ENCODE data around the gene LRRC37A. TPM values are rescaled to one million over a fixed set of nuclear protein-coding genes. Genes with fewer than 3 reads are reported as not detected.
"Not testable (repeated sequence)": the region's sequence is repeated elsewhere in the genome, so short reads cannot be mapped to it uniquely, and the experiment has no call there.

LRRC37A gene
- total RNA-seq, 1 experiment from 2014 or later = 1.3 TPM

DNA sequence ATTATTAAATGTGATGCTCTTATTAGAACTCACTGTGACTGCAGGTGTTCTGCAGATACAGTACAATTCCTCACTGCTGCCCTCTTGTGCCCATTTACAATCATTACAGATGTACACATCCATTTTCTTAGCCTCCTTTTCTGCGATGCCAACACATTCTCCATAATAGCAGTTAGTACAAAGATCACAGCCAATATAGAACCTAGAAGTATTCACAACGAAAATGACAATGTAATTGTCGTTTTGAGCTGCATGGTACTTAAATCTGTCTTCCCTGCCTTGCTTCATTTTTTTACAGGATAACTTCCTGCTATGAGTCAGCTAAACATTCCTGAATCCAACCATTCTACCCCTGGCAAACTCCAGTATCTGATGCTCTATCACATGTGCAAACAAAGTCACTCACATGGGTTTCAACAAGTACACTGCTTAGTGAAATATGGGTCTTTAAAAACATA lies 8.1 kb upstream of the LRRC37A start:
- CTCF ChIA-PET; intact Hi-C loops (cut with micrococcal nuclease; ENCODE audit: unreplicated experiment): not testable (repeated sequence)

DNA sequence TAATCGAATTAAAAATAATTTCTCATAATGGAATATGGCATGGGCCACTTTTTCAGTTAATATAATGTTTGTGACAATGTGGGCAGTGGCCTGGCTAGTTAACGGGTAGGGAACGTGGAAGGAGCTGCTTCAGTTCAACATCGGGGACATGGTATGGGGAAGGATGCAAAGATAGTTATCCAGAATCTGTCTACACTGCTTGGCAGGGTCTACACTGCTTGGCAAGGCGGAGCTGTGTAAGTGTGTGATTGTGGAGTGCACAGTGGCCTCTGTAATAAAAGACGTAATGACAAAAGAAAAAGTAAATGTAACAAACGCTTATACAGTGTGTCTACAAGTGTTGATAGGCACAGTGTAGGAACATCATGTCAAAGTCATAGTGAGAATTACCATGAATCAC lies 7.3 kb upstream of the LRRC37A start:
- BruUV-seq (replicated peaks); H3K4me3 ChIP-seq; H3K9me2 ChIP-seq (ENCODE audit: insufficient read depth); CTCF ChIA-PET; H3K27me3 ChIP-seq (ENCODE audit: insufficient read depth, low read depth); intact Hi-C loops (cut with micrococcal nuclease; ENCODE audit: unreplicated experiment); H3K36me3 ChIP-seq (ENCODE audit: low read depth); H3K79me2 ChIP-seq (ENCODE audit: low read depth); H2AFZ ChIP-seq; H4K20me1 ChIP-seq (ENCODE audit: insufficient read depth); DNase-seq; H3K9me3 ChIP-seq (ENCODE audit: insufficient read depth, low read depth); POLR2A ChIA-PET (ENCODE audit: unreplicated experiment): not testable (repeated sequence)
- Histone ChIP-seq H3K4me1 (replicated peaks; ENCODE audit: insufficient read depth) (peaks cover 35% of the 10 kb centered on the region), H3F3A (ENCODE audit: insufficient read depth, low read depth) (peaks cover 24% of the 10 kb centered on the region), H3K4me2 (peak overlapping the region; percentile 45; the same call in 1 of the 2 replicates), H3K27ac (peak overlapping the region; percentile 64)

More for the DNA sequence above, 8.1 kb upstream of the LRRC37A start:
- BruUV-seq (replicated peaks); H3K9me2 ChIP-seq (ENCODE audit: insufficient read depth); H3K27me3 ChIP-seq (ENCODE audit: insufficient read depth, low read depth); H3K9me3 ChIP-seq (ENCODE audit: insufficient read depth, low read depth); H2AFZ ChIP-seq; H4K20me1 ChIP-seq (ENCODE audit: insufficient read depth); H3K79me2 ChIP-seq (ENCODE audit: low read depth); H3K4me3 ChIP-seq; H3K36me3 ChIP-seq (ENCODE audit: low read depth): not testable (repeated sequence)
- H3K4me1 ChIP-seq (replicated peaks; ENCODE audit: insufficient read depth) = peaks cover 35% of the 10 kb centered on the region
- peak overlapping the region; percentile 45 for H3K4me2 ChIP-seq
- TF ChIP-seq, protein P1, sequence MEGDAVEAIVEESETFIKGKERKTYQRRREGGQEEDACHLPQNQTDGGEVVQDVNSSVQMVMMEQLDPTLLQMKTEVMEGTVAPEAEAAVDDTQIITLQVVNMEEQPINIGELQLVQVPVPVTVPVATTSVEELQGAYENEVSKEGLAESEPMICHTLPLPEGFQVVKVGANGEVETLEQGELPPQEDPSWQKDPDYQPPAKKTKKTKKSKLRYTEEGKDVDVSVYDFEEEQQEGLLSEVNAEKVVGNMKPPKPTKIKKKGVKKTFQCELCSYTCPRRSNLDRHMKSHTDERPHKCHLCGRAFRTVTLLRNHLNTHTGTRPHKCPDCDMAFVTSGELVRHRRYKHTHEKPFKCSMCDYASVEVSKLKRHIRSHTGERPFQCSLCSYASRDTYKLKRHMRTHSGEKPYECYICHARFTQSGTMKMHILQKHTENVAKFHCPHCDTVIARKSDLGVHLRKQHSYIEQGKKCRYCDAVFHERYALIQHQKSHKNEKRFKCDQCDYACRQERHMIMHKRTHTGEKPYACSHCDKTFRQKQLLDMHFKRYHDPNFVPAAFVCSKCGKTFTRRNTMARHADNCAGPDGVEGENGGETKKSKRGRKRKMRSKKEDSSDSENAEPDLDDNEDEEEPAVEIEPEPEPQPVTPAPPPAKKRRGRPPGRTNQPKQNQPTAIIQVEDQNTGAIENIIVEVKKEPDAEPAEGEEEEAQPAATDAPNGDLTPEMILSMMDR (conservative IDR thresholded peaks at IDR 0.05) = peak; percentile 99
- peak overlapping the region; percentile 64 for H3K27ac ChIP-seq
- POLR2A ChIA-PET (ENCODE audit: unreplicated experiment) = interaction anchor here (0.5 kb wide), 1 partner anchor 23 kb away, joined by 14 read pairs; no protein-coding TSS in a partner anchor
- DNase-seq = peak; percentile 29 to 93
- H3F3A ChIP-seq (ENCODE audit: insufficient read depth, low read depth) = peaks cover 24% of the 10 kb centered on the region

DNA sequence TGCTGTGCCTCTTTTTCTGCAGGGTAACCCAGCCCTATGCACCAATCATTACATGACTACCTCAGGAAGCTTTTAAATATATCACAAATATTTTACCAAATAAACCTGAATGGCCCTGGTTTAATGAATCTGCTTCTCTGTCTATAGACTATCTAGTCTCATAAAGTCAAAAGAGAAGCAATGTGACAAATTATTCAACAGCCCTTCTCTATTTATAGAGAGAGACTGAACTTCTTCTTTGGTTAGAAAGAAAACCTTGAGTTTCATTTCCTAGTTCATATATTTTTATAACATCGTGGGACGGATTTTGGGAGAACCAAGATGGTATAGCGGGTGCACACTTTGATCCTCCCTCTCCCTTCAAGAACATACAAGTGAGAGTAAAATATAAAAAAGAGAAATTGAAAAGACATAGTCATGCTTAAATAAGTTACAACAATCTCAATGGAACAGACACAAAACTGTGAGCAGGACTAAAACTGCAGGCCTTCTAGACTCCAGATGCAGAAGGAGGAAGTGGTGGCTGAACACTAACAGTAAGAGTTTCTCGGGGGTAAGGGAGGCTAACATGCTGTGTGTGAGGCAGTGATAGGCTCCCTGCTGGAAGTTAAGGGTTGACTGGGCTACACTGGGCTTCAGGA lies 3.9 kb upstream of the LRRC37A start:
- H3K4me3 ChIP-seq; H3K4me2 ChIP-seq; H3K36me3 ChIP-seq (ENCODE audit: low read depth); H2AFZ ChIP-seq; POLR2A ChIA-PET (ENCODE audit: unreplicated experiment); BruUV-seq (replicated peaks); CTCF ChIA-PET; H3K9me2 ChIP-seq (ENCODE audit: insufficient read depth); intact Hi-C loops (cut with micrococcal nuclease; ENCODE audit: unreplicated experiment); H3K27ac ChIP-seq; H4K20me1 ChIP-seq (ENCODE audit: insufficient read depth); H3K79me2 ChIP-seq (ENCODE audit: low read depth); H3K9me3 ChIP-seq (ENCODE audit: insufficient read depth, low read depth); DNase-seq; H3K27me3 ChIP-seq (ENCODE audit: insufficient read depth, low read depth): not testable (repeated sequence)
- Histone ChIP-seq H3K4me1 (replicated peaks; ENCODE audit: insufficient read depth) (peaks cover 17% of the 10 kb centered on the region), H3F3A (ENCODE audit: insufficient read depth, low read depth) (peaks cover 14% of the 10 kb centered on the region; the same call in 1 of the 2 replicates)

DNA sequence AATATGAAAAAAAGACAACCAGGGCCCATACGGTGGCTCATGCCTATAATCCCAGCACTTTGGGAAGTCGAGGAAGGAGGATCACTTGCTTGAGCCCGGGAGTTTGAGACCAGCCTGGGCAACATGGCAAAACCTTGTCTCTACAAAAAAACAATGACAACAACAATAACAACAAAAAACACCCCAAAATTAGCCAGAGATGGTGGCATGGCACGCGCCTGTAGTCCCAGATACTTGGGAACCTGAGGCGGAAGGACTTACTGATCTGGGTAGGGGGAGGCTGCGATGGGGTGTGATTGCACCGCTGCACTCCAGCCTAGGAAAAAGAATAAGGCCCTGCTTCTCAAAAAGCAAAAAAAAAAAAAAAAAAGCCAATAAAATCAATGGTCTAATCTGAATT lies 3.3 kb upstream of the LRRC37A start:
- H3K79me2 ChIP-seq (ENCODE audit: low read depth); POLR2A ChIA-PET (ENCODE audit: unreplicated experiment); H2AFZ ChIP-seq: not testable (repeated sequence)

DNA sequence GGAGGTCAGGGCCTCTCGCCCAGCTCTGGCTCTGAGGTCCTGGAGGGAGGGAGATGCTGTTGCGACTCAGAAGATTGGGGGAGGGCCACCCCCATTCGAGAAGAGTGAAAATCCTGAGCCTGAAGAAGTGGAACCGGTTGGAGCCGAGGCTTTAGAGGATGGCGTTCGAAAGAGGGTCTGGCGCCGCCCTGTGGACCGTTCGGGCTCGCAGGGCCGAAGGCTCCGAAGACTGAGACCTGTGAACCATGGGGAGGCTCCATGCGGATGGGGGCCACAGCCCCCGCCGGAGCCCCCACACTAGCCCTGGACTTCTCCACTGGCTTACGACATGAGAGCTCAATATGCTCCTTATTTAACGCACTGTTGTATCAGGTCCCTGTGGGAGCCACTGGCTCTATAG lies 46.3 kb downstream of the LRRC37A start:
- H2AFZ ChIP-seq; H3K9me2 ChIP-seq (ENCODE audit: insufficient read depth); H4K20me1 ChIP-seq (ENCODE audit: insufficient read depth); BruUV-seq (replicated peaks); H3K27me3 ChIP-seq (ENCODE audit: insufficient read depth, low read depth); H3K36me3 ChIP-seq (ENCODE audit: low read depth); H3K27ac ChIP-seq; H3K79me2 ChIP-seq (ENCODE audit: low read depth); H3K4me2 ChIP-seq; H3K4me1 ChIP-seq (replicated peaks; ENCODE audit: insufficient read depth); CTCF ChIA-PET; H3F3A ChIP-seq (ENCODE audit: insufficient read depth, low read depth); DNase-seq; H3K4me3 ChIP-seq; H3K9me3 ChIP-seq (ENCODE audit: insufficient read depth, low read depth); intact Hi-C loops (cut with micrococcal nuclease; ENCODE audit: unreplicated experiment); POLR2A ChIA-PET (ENCODE audit: unreplicated experiment): not testable (repeated sequence)

More for the DNA sequence above, 3.3 kb upstream of the LRRC37A start:
- H3K4me3 ChIP-seq; intact Hi-C loops (cut with micrococcal nuclease; ENCODE audit: unreplicated experiment); H3K4me2 ChIP-seq; H3K27me3 ChIP-seq (ENCODE audit: insufficient read depth, low read depth); BruUV-seq (replicated peaks); H3K27ac ChIP-seq; H4K20me1 ChIP-seq (ENCODE audit: insufficient read depth); H3K9me3 ChIP-seq (ENCODE audit: insufficient read depth, low read depth); H3K9me2 ChIP-seq (ENCODE audit: insufficient read depth); DNase-seq; CTCF ChIA-PET; H3K36me3 ChIP-seq (ENCODE audit: low read depth); H3F3A ChIP-seq (ENCODE audit: insufficient read depth, low read depth): not testable (repeated sequence)
- peaks cover 11% of the 10 kb centered on the region for H3K4me1 ChIP-seq (replicated peaks; ENCODE audit: insufficient read depth)

DNA sequence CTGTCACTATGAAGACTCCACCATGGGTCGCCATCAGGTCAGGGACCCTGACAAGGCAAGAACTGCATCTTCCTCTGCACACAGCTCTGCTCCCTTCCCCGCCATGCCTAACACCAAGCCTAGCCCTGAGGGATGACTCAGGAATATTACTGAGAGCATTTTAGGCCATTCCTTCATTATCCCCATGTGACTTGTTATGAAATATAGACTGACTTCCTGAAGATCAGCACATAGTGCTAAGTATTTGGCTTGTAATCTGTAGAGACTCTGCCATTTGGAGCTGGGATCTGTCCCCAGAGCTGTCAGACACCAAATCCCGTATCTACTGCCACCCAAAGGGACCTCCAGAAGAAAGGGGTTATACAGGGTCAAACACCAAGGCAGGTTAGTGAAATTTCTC lies 47.2 kb downstream of the LRRC37A start:
- intact Hi-C loops (cut with micrococcal nuclease; ENCODE audit: unreplicated experiment); H3K9me2 ChIP-seq (ENCODE audit: insufficient read depth); CTCF ChIA-PET; H3K27me3 ChIP-seq (ENCODE audit: insufficient read depth, low read depth); H3F3A ChIP-seq (ENCODE audit: insufficient read depth, low read depth); H3K4me2 ChIP-seq; H2AFZ ChIP-seq; H3K4me3 ChIP-seq; H3K36me3 ChIP-seq (ENCODE audit: low read depth); DNase-seq; BruUV-seq (replicated peaks); H4K20me1 ChIP-seq (ENCODE audit: insufficient read depth); H3K4me1 ChIP-seq (replicated peaks; ENCODE audit: insufficient read depth); H3K9me3 ChIP-seq (ENCODE audit: insufficient read depth, low read depth); H3K79me2 ChIP-seq (ENCODE audit: low read depth); H3K27ac ChIP-seq; POLR2A ChIA-PET (ENCODE audit: unreplicated experiment): not testable (repeated sequence)

DNA sequence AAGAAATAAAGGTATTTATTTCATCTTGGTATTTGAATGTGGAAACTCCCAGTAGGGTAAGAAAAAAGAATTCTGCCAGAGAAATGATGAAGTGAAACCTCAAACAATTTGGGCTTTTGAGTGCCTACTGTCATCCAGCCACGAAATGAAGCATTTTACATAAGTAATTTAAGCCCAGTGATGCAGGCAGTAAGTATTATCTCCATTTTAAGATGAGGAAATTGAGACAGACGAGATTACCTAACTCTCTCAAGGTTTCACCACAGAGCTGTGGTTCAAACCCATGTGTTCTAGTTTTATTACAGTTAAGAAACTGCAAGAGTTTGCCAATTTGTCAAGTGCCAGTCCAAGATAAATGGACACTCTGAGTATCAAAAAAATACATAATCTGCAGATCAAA lies 53.4 kb downstream of the LRRC37A start:
- H2AFZ ChIP-seq; H3K36me3 ChIP-seq (ENCODE audit: low read depth); H4K20me1 ChIP-seq (ENCODE audit: insufficient read depth); BruUV-seq (replicated peaks); H3K9me3 ChIP-seq (ENCODE audit: insufficient read depth, low read depth); H3K4me2 ChIP-seq; H3K9me2 ChIP-seq (ENCODE audit: insufficient read depth); CTCF ChIA-PET; DNase-seq; intact Hi-C loops (cut with micrococcal nuclease; ENCODE audit: unreplicated experiment); H3F3A ChIP-seq (ENCODE audit: insufficient read depth, low read depth); H3K4me1 ChIP-seq (replicated peaks; ENCODE audit: insufficient read depth); H3K4me3 ChIP-seq; H3K27ac ChIP-seq; H3K27me3 ChIP-seq (ENCODE audit: insufficient read depth, low read depth); H3K79me2 ChIP-seq (ENCODE audit: low read depth); POLR2A ChIA-PET (ENCODE audit: unreplicated experiment): not testable (repeated sequence)
